AG10803 (cell line): ENCODE results near the gene CCDC178.

Source experiments
- DNase-seq: peaks from one replicate; pipeline ENCODE4 v3.0.0; 2010; ENCODE audit warnings: low read depth
- H3K4me3 ChIP-seq: 2 replicates; pipeline ENCODE4 v1.5.1; 2011; ENCODE audit warnings: mild to moderate bottlenecking, low read length, control low read depth
- TF ChIP-seq, protein P1 (sequence below): conservative IDR thresholded peaks from 2 replicates; pipeline ENCODE4 v1.5.1; 2011; ENCODE audit warnings: mild to moderate bottlenecking, low read length, control low read depth, inconsistent platforms

Gene CCDC178

DNA sequence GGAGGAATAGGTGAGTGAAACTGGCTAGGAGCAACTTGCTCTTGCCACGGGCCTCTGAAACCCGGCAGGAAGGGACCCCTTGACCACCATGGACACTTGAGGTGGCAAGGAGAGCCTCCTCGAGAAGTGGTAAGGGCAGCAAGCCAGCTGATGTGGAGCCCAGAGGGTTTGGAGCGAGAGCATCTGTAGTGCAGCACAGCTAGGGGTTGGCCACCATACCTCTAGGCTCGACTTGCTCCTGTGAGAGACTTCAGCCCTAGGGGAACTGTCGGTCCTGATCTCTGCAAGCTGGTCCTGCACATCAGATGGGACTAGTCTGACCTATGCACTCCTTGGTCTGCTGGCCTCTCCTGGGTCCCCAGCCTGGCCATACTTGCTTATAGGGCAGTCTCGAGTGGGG is 158.4 kb downstream of the CCDC178 start:
- TF ChIP-seq, protein P1, sequence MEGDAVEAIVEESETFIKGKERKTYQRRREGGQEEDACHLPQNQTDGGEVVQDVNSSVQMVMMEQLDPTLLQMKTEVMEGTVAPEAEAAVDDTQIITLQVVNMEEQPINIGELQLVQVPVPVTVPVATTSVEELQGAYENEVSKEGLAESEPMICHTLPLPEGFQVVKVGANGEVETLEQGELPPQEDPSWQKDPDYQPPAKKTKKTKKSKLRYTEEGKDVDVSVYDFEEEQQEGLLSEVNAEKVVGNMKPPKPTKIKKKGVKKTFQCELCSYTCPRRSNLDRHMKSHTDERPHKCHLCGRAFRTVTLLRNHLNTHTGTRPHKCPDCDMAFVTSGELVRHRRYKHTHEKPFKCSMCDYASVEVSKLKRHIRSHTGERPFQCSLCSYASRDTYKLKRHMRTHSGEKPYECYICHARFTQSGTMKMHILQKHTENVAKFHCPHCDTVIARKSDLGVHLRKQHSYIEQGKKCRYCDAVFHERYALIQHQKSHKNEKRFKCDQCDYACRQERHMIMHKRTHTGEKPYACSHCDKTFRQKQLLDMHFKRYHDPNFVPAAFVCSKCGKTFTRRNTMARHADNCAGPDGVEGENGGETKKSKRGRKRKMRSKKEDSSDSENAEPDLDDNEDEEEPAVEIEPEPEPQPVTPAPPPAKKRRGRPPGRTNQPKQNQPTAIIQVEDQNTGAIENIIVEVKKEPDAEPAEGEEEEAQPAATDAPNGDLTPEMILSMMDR: no peak
- DNase-seq: no peak
- no peak overlapping the region for H3K4me3 ChIP-seq

DNA sequence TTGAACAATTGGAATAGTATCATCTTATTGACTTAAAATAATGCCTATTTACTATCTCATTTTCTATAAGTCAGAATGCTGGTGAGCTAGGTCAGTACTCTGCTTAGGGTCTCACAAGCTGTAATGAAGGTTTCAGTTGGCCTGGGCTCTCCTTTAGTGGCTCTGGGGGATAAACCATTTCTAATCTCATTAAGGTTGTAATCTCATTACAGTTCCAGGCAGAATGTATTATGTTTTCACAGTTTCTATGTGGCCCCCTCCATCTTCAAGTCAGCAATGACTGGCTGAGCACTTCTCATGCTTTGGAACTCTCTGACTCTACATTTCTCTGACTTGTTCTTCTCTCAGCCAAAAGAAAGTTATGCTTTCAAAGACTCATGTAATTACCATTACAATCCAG is 163.1 kb downstream of the CCDC178 start:
- H3K4me3 ChIP-seq: no peak overlapping the region
- DNase-seq: no peak
- TF ChIP-seq, protein P1: no peak

DNA sequence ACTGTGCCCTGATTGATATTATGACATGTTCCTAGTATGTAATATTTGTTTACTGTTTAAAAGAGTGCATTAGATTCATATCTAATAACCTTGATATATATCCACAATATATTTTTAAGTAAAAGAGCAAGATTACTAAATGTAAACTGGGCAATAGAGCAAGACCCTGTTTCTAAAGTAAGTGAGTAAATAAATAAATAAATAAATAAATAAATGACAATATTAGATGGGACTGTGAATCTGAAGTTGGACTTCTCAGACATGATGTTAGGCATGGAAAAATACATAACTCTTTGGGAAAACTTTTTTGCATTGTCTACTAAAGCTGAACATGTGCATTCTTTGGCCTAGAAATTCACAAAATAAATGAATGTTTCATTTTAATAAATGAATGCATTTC is 164.7 kb downstream of the CCDC178 start:
- TF ChIP-seq, protein P1: no peak
- no peak overlapping the region for H3K4me3 ChIP-seq
- no peak for DNase-seq

DNA sequence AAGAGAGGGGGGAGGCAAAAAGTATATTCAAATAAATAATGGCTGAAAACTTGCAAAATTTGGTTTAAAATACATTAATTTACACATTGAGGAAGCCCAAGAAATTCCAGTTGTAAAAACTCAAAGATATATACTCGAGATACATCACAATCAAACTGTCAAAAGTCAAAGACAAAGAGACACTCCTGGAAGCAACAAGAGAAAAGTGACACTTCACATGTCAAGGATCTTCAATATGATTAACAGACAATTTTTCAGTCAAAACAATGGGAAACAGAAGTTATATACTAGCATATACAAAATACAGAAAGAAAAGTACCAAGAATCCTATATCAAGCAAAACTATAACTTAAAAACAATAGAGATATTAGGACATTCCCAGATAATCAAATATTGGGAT is 170.2 kb downstream of the CCDC178 start:
- DNase-seq: no peak
- H3K4me3 ChIP-seq: no peak overlapping the region
- TF ChIP-seq, protein P1: no peak

DNA sequence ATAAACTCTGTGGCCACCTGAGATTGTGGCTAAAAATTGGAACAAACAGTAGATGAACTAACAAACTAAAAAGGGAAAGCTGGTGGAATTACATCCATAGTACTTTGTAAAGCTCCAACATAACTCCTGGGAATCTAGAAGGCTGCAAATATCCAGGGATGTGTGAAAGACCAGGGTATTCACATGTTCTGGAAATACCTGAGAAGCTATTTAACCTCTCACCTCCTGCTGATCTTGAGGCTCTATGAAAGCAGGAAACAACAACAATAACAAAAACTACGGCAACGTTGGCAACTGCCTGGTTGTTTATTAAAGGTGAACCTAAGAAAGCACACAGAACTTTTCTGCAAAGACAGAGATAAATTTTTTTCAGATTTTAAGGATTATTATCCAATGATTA is 171.3 kb downstream of the CCDC178 start:
- no peak for DNase-seq
- TF ChIP-seq, protein P1: no peak
- no peak overlapping the region for H3K4me3 ChIP-seq

- TF ChIP-seq, protein P1: no peak
- DNase-seq: no peak
- no peak overlapping the region for H3K4me3 ChIP-seq
Measured at GRCh38 chr18:33264566-33264965, 176.0 kb downstream of the CCDC178 start.

DNA sequence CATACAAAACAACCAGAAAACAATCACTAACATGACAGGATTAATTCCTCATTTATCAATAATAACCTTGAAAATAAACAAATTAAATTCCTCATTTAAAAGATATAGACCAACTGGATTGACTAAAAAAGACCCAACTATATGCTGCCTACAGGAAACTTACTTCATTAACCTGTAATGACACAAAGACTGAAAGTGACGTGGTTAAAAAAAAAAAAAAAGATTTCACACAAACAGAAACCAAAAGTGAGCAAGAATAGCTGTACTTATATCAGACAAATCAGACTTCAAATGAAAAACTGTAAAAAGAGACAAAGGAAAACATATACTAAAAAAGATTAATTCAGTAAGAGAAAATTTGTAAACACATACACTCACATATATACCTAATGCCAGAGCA is 201.2 kb downstream of the CCDC178 start:
- TF ChIP-seq, protein P1: no peak
- no peak overlapping the region for H3K4me3 ChIP-seq
- DNase-seq: no peak
